Urinary bladder (tissue), 4 donors: ENCODE measurements around the gene ELK3. TPM values are rescaled to one million over a fixed set of nuclear protein-coding genes. Genes with fewer than 3 reads are reported as not detected.

Experiments used
- DNase-seq: peaks from one replicate; pipeline ENCODE4 v3.0.0-alpha.2; 2015; ENCODE audit errors: extremely low spot score
- H3K27ac ChIP-seq: one replicate; pipeline ENCODE4 v1.5.1; 2013; ENCODE audit warnings: low read depth, mild to moderate bottlenecking, moderate library complexity
- H3K36me3 ChIP-seq: one replicate; pipeline ENCODE4 v1.6.1; 2013; ENCODE audit warnings: mild to moderate bottlenecking, moderate library complexity; ENCODE audit not compliant: insufficient read depth
- H3K4me1 ChIP-seq: one replicate; pipeline ENCODE4 v1.6.1; 2013; ENCODE audit warnings: mild to moderate bottlenecking, moderate library complexity; ENCODE audit not compliant: insufficient read depth
- H3K4me3 ChIP-seq: one replicate; pipeline ENCODE4 v1.5.1; 2013; ENCODE audit warnings: low read depth, low read length
- WGBS: extraction: QIAGEN DNeasy Blood & Tissue Kit; methylation state at CpG from one replicate; pipeline ENCODE4 v1.1.7; 2013; 5-methylcytosine and 5-hydroxymethylcytosine counted together
- polyA plus RNA-seq: library from polyadenylated mRNA; stranded (reverse); fragments of 200-250 nt; gene quantifications from one replicate; pipeline ENCODE4 v1.2.3, GENCODE V29; 2013
- total RNA-seq: library from RNA; depleted of rRNA; stranded (reverse); fragments of >200 nt; gene quantifications from one replicate; pipeline ENCODE4 v1.2.3, GENCODE V29; 2014
- donor health status: healthy with polysubstance abuse.
- donor health status: healthy.

ELK3 gene
- total and polyA plus RNA-seq, 2 donors: 26.3 to 42.9 TPM

GRCh38 chr12:96289067-96289466 is 94.9 kb downstream of the ELK3 start:
- Histone ChIP-seq H3K4me1 (no peaks in the 10 kb centered on the region), H3K36me3 (peaks cover 6% of the 10 kb centered on the region), H3K4me3 (no peak overlapping the region), H3K27ac (no peak overlapping the region)
- DNase-seq: no peak
- WGBS: 86% methylated on average over 5 of the region's 5 CpGs

GRCh38 chr12:96293093-96293492 is 98.9 kb downstream of the ELK3 start:
- WGBS: 97% methylated on average over 2 of the region's 2 CpGs
- no peaks in the 10 kb centered on the region for H3K4me1 ChIP-seq
- H3K4me3 ChIP-seq: no peak overlapping the region
- H3K36me3 ChIP-seq: peaks cover 6% of the 10 kb centered on the region
- H3K27ac ChIP-seq: no peak overlapping the region
- no peak for DNase-seq

- no peak overlapping the region for H3K4me3 ChIP-seq
- no peak overlapping the region for H3K27ac ChIP-seq
- H3K36me3 ChIP-seq: peaks cover 2% of the 10 kb centered on the region
- 75% methylated on average over 3 of the region's 3 CpGs for WGBS
- no peak for DNase-seq
- H3K4me1 ChIP-seq: no peaks in the 10 kb centered on the region
Measured at GRCh38 chr12:96294831-96295230, 100.7 kb downstream of the ELK3 start.

GRCh38 chr12:96295532-96296160 is 101.5 kb downstream of the ELK3 start:
- H3K4me1 ChIP-seq: no peaks in the 10 kb centered on the region
- DNase-seq: no peak
- H3K27ac ChIP-seq: no peak overlapping the region
- H3K36me3 ChIP-seq: peaks cover 2% of the 10 kb centered on the region
- no peak overlapping the region for H3K4me3 ChIP-seq
- 91% methylated on average over 6 of the region's 6 CpGs for WGBS

- peaks cover 2% of the 10 kb centered on the region for H3K36me3 ChIP-seq
- no peak overlapping the region for H3K4me3 ChIP-seq
- no peak overlapping the region for H3K27ac ChIP-seq
- DNase-seq: no peak
- H3K4me1 ChIP-seq: no peaks in the 10 kb centered on the region
- WGBS: 86% methylated on average over 4 of the region's 4 CpGs
Measured at GRCh38 chr12:96297504-96297903, 103.3 kb downstream of the ELK3 start.

GRCh38 chr12:96300064-96300463 is 105.9 kb downstream of the ELK3 start:
- H3K36me3 ChIP-seq: peaks cover 2% of the 10 kb centered on the region
- no peak overlapping the region for H3K27ac ChIP-seq
- WGBS: 98% methylated on average over 5 of the region's 5 CpGs
- H3K4me1 ChIP-seq: no peaks in the 10 kb centered on the region
- no peak for DNase-seq
- no peak overlapping the region for H3K4me3 ChIP-seq

GRCh38 chr12:96301732-96302131 is 107.6 kb downstream of the ELK3 start:
- Histone ChIP-seq H3K27ac (no peak overlapping the region), H3K4me1 (no peaks in the 10 kb centered on the region), H3K36me3 (no peaks in the 10 kb centered on the region), H3K4me3 (no peak overlapping the region)
- 95% methylated on average over 4 of the region's 4 CpGs for WGBS
- DNase-seq: no peak

GRCh38 chr12:96302687-96303310 is 108.6 kb downstream of the ELK3 start:
- 80% methylated on average over 2 of the region's 2 CpGs for WGBS
- H3K27ac ChIP-seq: no peak overlapping the region
- H3K4me3 ChIP-seq: no peak overlapping the region

GRCh38 chr12:96303653-96304052 is 109.5 kb downstream of the ELK3 start:
- H3K36me3 ChIP-seq: no peaks in the 10 kb centered on the region
- H3K4me1 ChIP-seq: no peaks in the 10 kb centered on the region
- H3K27ac ChIP-seq: no peak overlapping the region
- DNase-seq: no peak
- H3K4me3 ChIP-seq: no peak overlapping the region

More at GRCh38 chr12:96302687-96303310, 108.6 kb downstream of the ELK3 start:
- Histone ChIP-seq H3K4me1 (no peaks in the 10 kb centered on the region), H3K36me3 (no peaks in the 10 kb centered on the region)
- DNase-seq: no peak

GRCh38 chr12:96305665-96306064 is 111.5 kb downstream of the ELK3 start:
- Histone ChIP-seq H3K36me3 (no peaks in the 10 kb centered on the region), H3K27ac (no peak overlapping the region), H3K4me1 (no peaks in the 10 kb centered on the region), H3K4me3 (no peak overlapping the region)
- no peak for DNase-seq
- 96% methylated on average over 3 of the region's 3 CpGs for WGBS

- DNase-seq: no peak
- WGBS: 43% methylated on average over 1 of the region's 1 CpG
- no peaks in the 10 kb centered on the region for H3K4me1 ChIP-seq
- H3K27ac ChIP-seq: no peak overlapping the region
- H3K4me3 ChIP-seq: no peak overlapping the region
- no peaks in the 10 kb centered on the region for H3K36me3 ChIP-seq
Measured at GRCh38 chr12:96308881-96309280, 114.7 kb downstream of the ELK3 start.

- DNase-seq: no peak
- H3K27ac ChIP-seq: no peak overlapping the region
- no peak overlapping the region for H3K4me3 ChIP-seq
- no peaks in the 10 kb centered on the region for H3K36me3 ChIP-seq
- H3K4me1 ChIP-seq: no peaks in the 10 kb centered on the region
- WGBS: 93% methylated on average over 3 of the region's 3 CpGs
Measured at GRCh38 chr12:96310067-96310466, 115.9 kb downstream of the ELK3 start.

- 100% methylated on average over 1 of the region's 1 CpG for WGBS
- Histone ChIP-seq H3K36me3 (no peaks in the 10 kb centered on the region), H3K27ac (no peak overlapping the region), H3K4me3 (no peak overlapping the region), H3K4me1 (no peaks in the 10 kb centered on the region)
- DNase-seq: no peak
Measured at GRCh38 chr12:96311191-96311590, 117.0 kb downstream of the ELK3 start.

- no peaks in the 10 kb centered on the region for H3K4me1 ChIP-seq
- no peaks in the 10 kb centered on the region for H3K36me3 ChIP-seq
- DNase-seq: no peak
- no peak overlapping the region for H3K27ac ChIP-seq
- H3K4me3 ChIP-seq: no peak overlapping the region
Measured at GRCh38 chr12:96313606-96314005, 119.4 kb downstream of the ELK3 start.
